ENCODE data around the gene CHIT1.

The CHIT1 gene

DNA sequence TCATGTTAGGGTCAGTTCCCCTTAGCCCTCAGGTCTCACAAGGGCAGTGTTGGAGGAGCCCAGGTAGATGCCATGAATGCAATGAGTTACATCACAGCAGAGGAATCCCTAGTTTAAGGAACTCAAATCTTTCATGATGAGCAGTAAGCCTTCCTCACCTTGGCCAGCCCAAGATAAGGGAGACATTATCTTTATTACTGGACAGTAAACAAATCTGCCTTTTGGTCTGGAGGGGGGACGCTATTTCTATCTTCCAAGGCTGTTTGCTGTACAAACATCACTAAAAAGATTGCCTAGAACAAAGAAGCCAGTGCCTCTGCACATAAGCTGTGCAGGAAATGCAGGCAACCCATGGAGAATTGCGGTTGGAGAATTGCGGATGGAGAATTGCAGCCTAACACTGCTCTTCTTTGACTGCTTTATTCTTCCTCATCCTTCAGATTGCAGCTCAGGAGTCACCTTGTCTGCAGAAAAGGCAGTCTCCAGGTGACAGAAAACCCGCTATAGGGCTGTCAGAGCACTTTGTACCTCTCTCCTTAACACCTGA, 40.7 kb downstream of the CHIT1 start:
- no peak for DNase-seq (ENCODE audit: low spot score)

DNA sequence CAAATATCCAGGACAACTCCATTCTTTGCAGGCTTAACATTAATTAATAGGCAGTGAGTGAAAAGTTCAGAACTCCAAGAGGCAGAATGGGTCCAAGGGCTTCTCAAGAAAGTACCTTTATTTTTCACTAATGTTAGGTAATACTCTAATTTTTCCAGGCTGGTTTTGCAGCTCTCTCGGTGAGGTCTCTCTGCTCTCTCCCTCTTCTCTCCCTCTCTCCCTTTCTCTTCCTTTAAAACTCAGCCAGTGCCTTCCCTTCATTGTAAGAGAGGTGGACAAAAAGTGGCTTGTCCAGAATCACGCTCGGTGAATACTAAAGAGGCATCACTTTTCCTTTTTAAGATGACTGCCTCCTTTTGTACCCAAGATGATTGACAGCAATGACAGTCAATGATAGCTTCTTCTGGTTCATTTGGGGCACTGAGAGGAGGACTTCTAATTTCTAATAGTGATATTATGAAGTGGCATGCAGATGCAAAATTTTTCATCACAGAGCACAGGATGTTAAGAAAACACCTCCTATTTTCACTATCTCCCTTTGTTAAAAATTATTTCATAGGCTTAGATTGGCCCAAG, 41.7 kb downstream of the CHIT1 start:
- no peak for DNase-seq (ENCODE audit: low spot score)

DNA sequence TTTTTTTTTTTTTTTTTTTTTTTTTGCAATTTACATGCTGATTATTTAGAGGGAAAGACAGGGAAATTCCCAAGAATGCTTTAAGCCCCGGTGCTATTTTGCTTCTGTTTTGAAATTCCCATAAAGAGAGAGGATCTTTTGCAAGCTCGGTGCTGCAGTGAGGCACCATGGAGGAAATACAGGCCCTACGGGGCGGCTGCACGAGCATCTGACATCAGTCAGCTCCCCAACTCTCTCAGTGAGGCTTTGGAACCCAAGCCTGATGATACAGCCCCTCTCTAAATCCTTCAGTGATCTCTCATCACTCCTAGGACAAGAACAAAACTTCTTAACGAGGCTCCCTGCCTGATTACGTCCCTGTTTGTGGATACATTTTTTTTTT, 42.2 kb downstream of the CHIT1 start:
- no peak for DNase-seq (ENCODE audit: low spot score)

DNA sequence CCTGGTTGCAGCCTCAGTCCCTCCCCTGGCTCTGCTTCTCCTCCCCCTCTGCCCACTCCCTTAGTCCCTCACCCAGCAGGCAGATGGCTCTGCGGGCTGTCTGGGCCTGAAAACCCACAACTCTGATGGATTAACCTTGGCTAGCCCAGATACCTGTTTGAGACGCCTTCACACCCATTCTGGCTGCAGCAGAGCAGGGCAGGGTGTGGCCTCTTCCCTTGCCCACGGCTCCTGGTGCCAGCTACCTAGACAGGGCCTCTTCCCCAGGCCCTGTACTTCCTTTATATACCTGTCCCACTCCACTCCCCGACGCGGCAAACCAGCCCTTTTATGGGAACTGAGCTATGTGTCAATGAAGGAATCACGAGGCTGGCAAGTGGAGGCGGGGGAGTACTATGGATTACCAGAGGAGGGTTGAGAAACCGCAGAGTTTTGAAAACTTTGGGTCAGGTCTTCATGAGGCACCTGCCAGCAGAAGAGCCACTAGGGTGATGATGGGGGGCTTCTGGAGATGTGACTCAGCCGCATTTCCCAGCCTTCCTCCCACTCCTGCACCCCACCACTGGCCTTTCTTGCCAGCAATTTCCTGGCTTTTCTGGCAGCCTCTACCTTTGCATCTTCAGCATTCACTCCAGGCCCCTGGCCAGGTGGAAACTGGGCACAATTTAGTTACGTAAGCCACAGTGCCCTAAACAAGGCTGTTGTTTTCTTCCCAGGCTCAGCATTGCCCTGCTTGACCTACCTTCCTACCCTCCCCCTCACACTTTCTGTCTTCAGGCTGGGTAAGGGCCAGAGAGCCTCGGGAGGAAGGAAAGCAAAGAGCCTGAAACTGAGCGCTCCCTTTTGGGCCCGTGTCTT, 42.8 kb downstream of the CHIT1 start, which contains the start of gene CHI3L1:
TSS of gene CHI3L1 (minus strand) at position 259 of the 858 bp plus-strand sequence. CDS start at position 178, 81 bp downstream.
- DNase-seq (ENCODE audit: low spot score): no peak

- DNase-seq (ENCODE audit: low spot score): no peak
Observed at GRCh38 chr1:203186091-203186445, 43.4 kb downstream of the CHIT1 start.

- no peak for DNase-seq (ENCODE audit: low spot score)
Observed at GRCh38 chr1:203185585-203185984, 43.9 kb downstream of the CHIT1 start.

GRCh38 chr1:203185061-203185461, 44.4 kb downstream of the CHIT1 start:
- DNase-seq (ENCODE audit: low spot score): no peak

DNA sequence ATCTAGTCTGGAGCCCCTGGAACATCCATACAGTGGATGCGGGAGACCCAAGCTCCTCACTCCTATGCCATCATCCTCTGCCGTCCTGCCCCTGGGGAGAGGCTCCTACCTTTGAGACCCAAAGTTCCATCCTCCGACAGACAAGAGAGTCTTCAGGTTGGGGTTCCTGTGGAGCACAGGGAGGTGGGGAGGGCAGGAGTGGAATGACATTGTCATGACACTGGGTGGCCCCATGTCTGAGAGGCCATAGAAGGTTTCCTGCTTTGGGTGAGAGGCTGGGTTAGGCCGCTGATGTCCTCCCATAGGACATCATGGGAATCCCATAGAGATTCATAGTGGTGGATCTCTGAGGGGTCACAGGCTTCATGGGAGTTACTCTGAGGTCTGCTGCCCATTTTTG, 45.0 kb downstream of the CHIT1 start:
- DNase-seq (ENCODE audit: low spot score): no peak

- no peak for DNase-seq (ENCODE audit: low spot score)
Observed at GRCh38 chr1:203183828-203184227, 45.6 kb downstream of the CHIT1 start.

DNA sequence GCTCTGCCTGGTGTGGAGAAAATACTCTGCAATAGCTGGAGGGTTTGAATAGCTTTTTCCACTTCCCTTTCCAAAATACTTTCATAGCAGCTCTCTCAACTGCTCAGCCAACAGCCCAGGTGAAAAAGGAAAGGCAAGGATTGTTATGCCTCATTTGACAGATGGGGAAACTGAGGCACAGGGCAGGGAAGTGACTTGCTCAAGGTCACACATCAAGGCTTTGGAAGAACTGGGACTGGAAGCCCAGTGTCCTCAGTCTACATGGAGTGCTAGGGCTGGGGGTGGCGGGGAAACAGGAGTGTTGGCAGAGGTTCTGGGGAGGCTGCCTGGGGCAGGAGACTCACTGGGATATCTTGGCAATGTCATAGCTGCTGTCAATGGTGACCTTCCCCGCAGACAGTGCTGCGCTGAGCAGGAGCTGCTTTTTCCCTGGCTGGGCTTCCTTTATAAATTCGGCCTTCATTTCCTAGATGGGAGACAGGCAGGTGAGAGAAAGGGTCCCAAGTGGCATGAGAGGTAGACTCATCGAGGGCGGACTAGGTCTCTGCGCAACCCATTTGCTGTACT, 47.0 kb downstream of the CHIT1 start:
- DNase-seq (ENCODE audit: low spot score): no peak

- DNase-seq (ENCODE audit: low spot score): no peak
Observed at GRCh38 chr1:203181586-203182386, 47.7 kb downstream of the CHIT1 start.

DNA sequence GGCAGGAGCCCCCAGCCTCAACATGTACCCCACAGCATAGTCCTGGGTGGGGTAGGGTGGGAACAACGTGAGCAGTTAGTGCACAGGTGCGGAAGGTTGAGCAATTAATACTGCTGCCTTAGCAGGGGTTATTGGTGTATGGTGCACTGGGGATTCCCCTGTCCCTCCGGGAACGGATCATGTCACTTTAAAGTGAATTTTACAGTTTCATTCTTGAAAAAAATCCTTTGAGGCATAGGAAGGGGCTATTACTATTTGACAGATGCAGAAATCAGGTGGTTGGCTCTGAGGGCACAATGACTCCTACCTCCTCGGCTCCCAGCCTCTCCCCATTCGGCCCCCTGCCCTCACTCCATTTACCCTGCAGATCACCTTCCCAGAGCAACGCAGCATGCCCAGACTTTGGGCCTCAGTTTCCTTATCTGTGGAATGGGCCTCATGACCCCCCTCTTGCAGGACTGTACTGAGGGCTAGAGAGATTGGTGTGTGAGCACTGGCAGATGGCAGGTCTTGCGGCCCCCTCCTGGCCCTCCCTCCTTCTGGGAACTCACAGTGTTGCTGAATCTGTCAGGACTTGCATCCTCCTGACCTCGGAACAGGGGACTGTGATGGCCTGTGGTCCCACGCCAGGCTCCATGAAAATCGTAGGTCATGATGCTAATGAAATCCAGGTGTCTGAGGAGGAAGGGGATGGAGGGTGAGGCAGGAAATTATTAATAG, 48.7 kb downstream of the CHIT1 start:
- DNase-seq (ENCODE audit: low spot score): no peak

- no peak for DNase-seq (ENCODE audit: low spot score)
Observed at GRCh38 chr1:203179667-203180005, 49.8 kb downstream of the CHIT1 start.

GRCh38 chr1:203178821-203179666, 50.4 kb downstream of the CHIT1 start:
- DNase-seq (ENCODE audit: low spot score): no peak

GRCh38 chr1:203178083-203178482, 51.4 kb downstream of the CHIT1 start:
- no peak for DNase-seq (ENCODE audit: low spot score)

- peak; percentile 70 for DNase-seq (ENCODE audit: low spot score)
Observed at GRCh38 chr1:203177470-203178039, 51.9 kb downstream of the CHIT1 start.

DNA sequence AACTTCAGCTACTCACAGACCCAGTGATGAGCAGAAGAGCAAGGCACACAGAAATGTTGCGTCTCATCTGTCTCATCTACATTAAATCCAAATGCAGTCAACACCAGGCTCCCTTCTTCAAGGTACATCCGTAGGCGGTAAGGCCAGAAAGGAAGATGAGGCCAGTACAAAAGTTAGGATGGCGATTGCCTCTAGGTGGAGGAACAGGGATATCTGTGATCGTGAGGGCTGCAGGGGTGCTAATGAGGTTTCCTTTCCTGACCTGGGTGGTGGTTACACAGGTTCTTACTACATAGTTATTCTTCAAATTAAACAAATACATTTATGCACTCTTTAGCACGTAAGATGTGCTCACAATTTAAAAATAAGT, 52.5 kb downstream of the CHIT1 start:
- DNase-seq (ENCODE audit: low spot score): no peak

GRCh38 chr1:203176273-203177035, 53.0 kb downstream of the CHIT1 start:
- DNase-seq (ENCODE audit: low spot score): no peak

GRCh38 chr1:203175827-203176241, 53.6 kb downstream of the CHIT1 start:
- DNase-seq (ENCODE audit: low spot score): no peak
